Stomach (tissue), 9 donors: ENCODE measurements around the gene RBM38. TPM values are rescaled to one million over a fixed set of nuclear protein-coding genes. Genes with fewer than 3 reads are reported as not detected.

Source experiments
- DNase-seq, 2 donors: peaks; one replicate each; pipeline versions ENCODE4 v3.0.0 to v3.0.0-alpha.2; 2013 to 2019
- H3K27ac ChIP-seq, 5 donors: fragments of 200-600 bp in 4 of 5; sonication (generic) in 4 of 5; one replicate each; pipeline ENCODE4 v1.5.1; 2013 to 2019; ENCODE audit warnings: mild to moderate bottlenecking in 1 of 5, moderate library complexity in 1 of 5
- H3K27me3 ChIP-seq, 3 donors: fragments of 200-600 bp; sonication (generic); one replicate each; pipeline ENCODE4 v1.5.1; 2017 to 2019; ENCODE audit warnings: mixed run types in 1 of 3
- H3K36me3 ChIP-seq, 4 donors: fragments of 200-600 bp; sonication (generic); 1 replicate in 3 of 4; 2 replicates in 1 of 4; pipeline ENCODE4 v1.5.1; 2016 to 2019
- H3K4me1 ChIP-seq, 4 donors: fragments of 200-600 bp; sonication (generic); one replicate each; pipeline ENCODE4 v1.5.1; 2016 to 2019
- H3K4me3 ChIP-seq, 4 donors: fragments of 200-600 bp; sonication (generic) in 3 of 4; one replicate each; pipeline ENCODE4 v1.5.1; 2016 to 2019; ENCODE audit warnings: mild to moderate bottlenecking in 1 of 4
- H3K9me3 ChIP-seq, 4 donors: fragments of 200-600 bp; sonication (generic); one replicate each; pipeline ENCODE4 v1.5.1; 2016 to 2019
- EP300 ChIP-seq: sonication (generic); formaldehyde crosslinking; IDR thresholded peaks from one replicate; pipeline ENCODE4 v1.6.1; 2017; ENCODE audit warnings: antibody characterized with exemption
- POLR2A ChIP-seq, 4 donors: fragments of 450-650 bp; IDR thresholded peaks; one replicate each; pipeline ENCODE4 v1.6.1; 2016; ENCODE audit warnings: antibody characterized with exemption in 4 of 4, control low read depth in 2 of 4, mild to moderate bottlenecking in 1 of 4, moderate library complexity in 1 of 4
- POLR2AphosphoS5 ChIP-seq, 3 donors: sonication (generic); formaldehyde crosslinking; IDR thresholded peaks; one replicate each; pipeline ENCODE4 v1.6.1; 2016; ENCODE audit warnings: antibody characterized with exemption in 3 of 3
- WGBS, 5 donors: extraction: QIAGEN DNeasy Blood & Tissue Kit in 3 of 5; methylation state at CpG; one replicate each; pipeline versions ENCODE4 v1.1.5 to v1.1.7; 2013 to 2018; 5-methylcytosine and 5-hydroxymethylcytosine counted together
- intact Hi-C: fragments of 100-400 bp; cut with DNase I; formaldehyde crosslinking; loops from one replicate; pipeline ENCODE4 v1.15.1; 2023; ENCODE audit warnings: low total_unique reads
- polyA plus RNA-seq, 3 donors: library from polyadenylated mRNA; stranded (reverse); fragments of 200-250 nt; gene quantifications; one replicate each; pipeline ENCODE4 v1.2.3, GENCODE V29; 2013
- total RNA-seq, 5 donors: library from RNA; depleted of rRNA; stranded (reverse); fragments of >200 nt; gene quantifications; one replicate each; pipeline versions ENCODE4 v1.1.0 to v1.2.3, GENCODE V29; 2014 to 2016
- TF ChIP-seq, protein P1 (sequence below), 7 experiments: fragments of 450-650 bp in 4 of 7; fragments of 200-600 bp in 3 of 7; sonication (generic) in 3 of 7; IDR thresholded peaks; one replicate each; pipeline ENCODE4 v1.5.1; 2016 to 2019; ENCODE audit warnings: antibody characterized with exemption in 7 of 7, control low read depth in 2 of 7, mild to moderate bottlenecking in 1 of 7
- donor health status: healthy with polysubstance abuse.
- donor health status: Bipolar disorder and iron deficiency.
- donor health status: healthy.

Gene RBM38
- total and polyA plus RNA-seq, 8 donors = 5.3 to 37.8 (median 16.4) TPM

DNA sequence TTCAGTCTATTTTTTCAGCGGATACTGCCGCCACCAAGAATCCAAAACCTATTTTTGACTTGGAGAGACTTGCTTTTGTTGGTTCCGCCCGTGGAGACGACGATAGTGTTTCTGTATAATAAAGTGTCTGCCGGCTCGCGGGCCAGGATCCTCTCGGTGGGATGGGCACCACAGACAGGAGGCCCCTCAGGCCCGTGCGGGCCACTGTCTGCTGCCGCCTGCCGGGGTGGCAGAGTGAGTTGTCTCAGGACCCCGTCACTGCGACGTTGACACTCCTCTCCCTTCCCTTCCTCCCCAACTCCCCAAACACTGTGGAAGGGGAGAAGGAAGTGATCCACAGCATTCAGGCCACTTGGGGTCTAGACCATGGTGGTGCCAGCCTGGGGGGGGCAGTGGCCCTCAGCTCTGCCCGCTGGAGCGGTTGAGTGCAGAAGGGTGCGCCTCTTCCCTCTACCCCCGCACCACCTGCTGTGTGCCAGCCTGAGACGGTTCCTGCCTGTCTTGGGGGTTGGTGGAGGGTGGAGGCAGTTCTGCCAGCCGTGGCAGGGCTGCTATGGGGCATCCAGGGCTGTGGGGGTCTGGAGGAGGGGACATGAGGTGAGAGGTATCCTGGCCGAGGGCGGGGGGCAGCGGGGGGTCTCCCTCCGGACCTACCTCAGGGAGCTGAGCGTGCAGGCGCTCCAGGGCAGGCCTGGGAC is 17.5 kb downstream of the RBM38 start:
- H3K9me3 ChIP-seq = no peaks in the 10 kb centered on the region
- H3K4me1 ChIP-seq = peaks cover 0 to 32% (median 8%) of the 10 kb centered on the region in 4 donors
- WGBS, 5 donors = 86 to 93% (median 88%) methylated on average over 22 to 29 of the region's 29 CpGs
- H3K27me3 ChIP-seq = no peaks in the 10 kb centered on the region
- intact Hi-C loops = no loop called here
- DNase-seq = no peak
- no peak overlapping the region for H3K4me3 ChIP-seq
- H3K27ac ChIP-seq = peak overlapping the region in 2 of 5 donors; percentile 48 to 50
- peaks cover 23 to 65% (median 63%) of the 10 kb centered on the region in 4 donors for H3K36me3 ChIP-seq
- TF ChIP-seq POLR2AphosphoS5 (IDR thresholded peaks at IDR 0.05) (no peak), EP300 (no peak)

DNA sequence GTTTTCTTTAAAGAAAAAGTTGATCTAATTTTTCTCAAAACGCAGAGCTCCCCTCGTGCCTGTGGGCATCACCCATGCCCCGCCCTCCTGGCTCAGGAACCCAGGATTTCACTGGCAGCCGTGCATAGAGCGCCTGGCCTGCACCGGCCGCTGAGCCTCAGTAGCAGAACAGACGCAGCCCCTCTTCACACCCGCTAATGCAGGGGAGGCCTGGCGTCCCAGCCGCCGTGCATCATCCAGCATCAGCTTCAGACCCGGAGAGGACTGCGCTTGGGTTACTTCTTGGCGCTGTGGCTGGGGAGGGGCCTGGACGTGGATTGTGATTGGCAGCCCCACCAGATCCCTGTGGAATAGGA is 18.1 kb downstream of the RBM38 start:
- intact Hi-C loops = no loop called here
- 79 to 87% (median 85%) methylated on average over 16 of the region's 16 CpGs for WGBS, 5 donors
- peak overlapping the region in 2 of 5 donors; percentile 13 to 48 for H3K27ac ChIP-seq
- no peak for TF ChIP-seq EP300
- TF ChIP-seq, protein P1, sequence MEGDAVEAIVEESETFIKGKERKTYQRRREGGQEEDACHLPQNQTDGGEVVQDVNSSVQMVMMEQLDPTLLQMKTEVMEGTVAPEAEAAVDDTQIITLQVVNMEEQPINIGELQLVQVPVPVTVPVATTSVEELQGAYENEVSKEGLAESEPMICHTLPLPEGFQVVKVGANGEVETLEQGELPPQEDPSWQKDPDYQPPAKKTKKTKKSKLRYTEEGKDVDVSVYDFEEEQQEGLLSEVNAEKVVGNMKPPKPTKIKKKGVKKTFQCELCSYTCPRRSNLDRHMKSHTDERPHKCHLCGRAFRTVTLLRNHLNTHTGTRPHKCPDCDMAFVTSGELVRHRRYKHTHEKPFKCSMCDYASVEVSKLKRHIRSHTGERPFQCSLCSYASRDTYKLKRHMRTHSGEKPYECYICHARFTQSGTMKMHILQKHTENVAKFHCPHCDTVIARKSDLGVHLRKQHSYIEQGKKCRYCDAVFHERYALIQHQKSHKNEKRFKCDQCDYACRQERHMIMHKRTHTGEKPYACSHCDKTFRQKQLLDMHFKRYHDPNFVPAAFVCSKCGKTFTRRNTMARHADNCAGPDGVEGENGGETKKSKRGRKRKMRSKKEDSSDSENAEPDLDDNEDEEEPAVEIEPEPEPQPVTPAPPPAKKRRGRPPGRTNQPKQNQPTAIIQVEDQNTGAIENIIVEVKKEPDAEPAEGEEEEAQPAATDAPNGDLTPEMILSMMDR (IDR thresholded peaks at IDR 0.05) = no peak
- TF ChIP-seq POLR2A (IDR thresholded peaks at IDR 0.05) = no peak
- TF ChIP-seq POLR2AphosphoS5 (IDR thresholded peaks at IDR 0.05) = no peak
- no peaks in the 10 kb centered on the region for H3K9me3 ChIP-seq
- DNase-seq = peak in 1 of 2 donors; percentile 41
- peaks cover 20 to 59% (median 57%) of the 10 kb centered on the region in 4 donors for H3K36me3 ChIP-seq
- H3K4me3 ChIP-seq = no peak overlapping the region
- no peaks in the 10 kb centered on the region for H3K27me3 ChIP-seq
- H3K4me1 ChIP-seq = peaks cover 0 to 26% (median 6%) of the 10 kb centered on the region in 4 donors

DNA sequence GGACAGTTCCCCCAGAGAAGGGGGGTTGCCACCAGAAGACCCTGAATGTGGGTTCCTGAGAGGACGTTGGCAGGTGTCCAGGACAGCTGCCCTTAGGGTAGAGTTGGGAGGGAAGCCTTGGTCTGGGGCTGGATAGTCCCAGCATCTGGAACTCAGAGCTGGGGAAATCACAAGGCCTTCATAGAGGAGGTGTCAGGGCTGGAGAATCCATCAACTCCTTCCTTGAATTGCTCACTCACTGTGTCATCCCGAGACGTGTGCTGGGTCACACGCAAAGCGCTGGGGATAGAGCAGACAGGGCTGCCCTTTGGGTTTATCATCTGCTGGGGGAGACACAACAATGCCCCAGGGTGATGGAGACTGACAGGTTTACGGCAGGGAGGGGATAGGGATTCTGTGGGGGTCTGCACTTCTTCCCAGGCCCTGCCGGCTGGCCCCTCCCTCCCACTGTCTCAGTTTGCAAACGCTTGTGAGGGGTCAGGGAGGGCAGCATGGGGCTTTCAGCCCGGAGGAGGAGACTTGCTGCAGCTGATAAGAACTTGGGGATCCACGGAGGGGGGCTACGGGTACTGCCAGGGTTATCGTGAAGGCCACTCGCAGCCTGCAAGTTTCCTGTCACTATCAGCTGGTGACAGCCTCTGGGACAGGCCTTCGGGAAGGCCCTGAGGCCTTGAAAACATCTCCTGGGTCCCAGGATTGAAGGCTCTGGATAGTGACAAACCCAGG is 18.6 kb downstream of the RBM38 start:
- no peaks in the 10 kb centered on the region for H3K27me3 ChIP-seq
- H3K36me3 ChIP-seq = peaks cover 20 to 53% (median 52%) of the 10 kb centered on the region in 4 donors
- intact Hi-C loops = no loop called here
- 49 to 65% (median 60%) methylated on average over 11 to 14 of the region's 14 CpGs for WGBS, 5 donors
- DNase-seq = no peak
- H3K9me3 ChIP-seq = no peaks in the 10 kb centered on the region
- H3K4me3 ChIP-seq = no peak overlapping the region
- H3K27ac ChIP-seq = peak overlapping the region in 2 of 5 donors; percentile 13 to 48
- no peak for TF ChIP-seq POLR2A (IDR thresholded peaks at IDR 0.05)
- TF ChIP-seq, protein P1 (IDR thresholded peaks at IDR 0.05) = no peak
- no peak for TF ChIP-seq POLR2AphosphoS5 (IDR thresholded peaks at IDR 0.05)
- TF ChIP-seq EP300 = no peak
- peaks cover 0 to 22% (median 7%) of the 10 kb centered on the region in 4 donors for H3K4me1 ChIP-seq

DNA sequence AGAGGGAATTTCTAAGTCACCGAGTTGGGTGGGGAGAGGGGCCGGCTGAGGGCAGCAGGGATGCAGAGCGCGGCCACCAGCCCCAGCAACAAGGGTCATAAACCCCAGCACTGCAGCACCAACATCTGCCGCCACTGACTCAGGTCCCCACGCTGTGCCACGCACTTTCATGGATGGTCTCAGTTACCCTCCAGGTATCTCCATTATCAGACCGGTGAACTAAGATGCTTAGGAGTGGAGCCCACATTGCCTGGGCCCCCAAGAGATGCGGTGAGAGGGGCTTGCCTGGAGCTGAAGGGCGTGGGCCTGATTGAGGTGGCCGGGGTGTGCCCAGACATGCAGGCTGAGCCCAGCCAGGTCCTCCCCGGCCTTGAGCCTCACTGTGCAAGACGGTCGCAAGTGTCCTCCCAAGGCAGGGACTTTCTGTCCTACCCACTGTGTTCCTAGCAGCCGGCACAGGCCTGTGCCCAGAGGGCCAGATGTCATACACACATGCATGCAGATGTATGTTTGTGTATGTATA is 19.3 kb downstream of the RBM38 start:
- DNase-seq = no peak
- Histone ChIP-seq H3K4me3 (no peak overlapping the region), H3K27me3 (no peaks in the 10 kb centered on the region), H3K36me3 (peaks cover 20 to 47% (median 46%) of the 10 kb centered on the region in 4 donors), H3K9me3 (no peaks in the 10 kb centered on the region), H3K27ac (no peak overlapping the region), H3K4me1 (peaks cover 0 to 24% (median 13%) of the 10 kb centered on the region in 4 donors)
- no peak for TF ChIP-seq POLR2AphosphoS5 (IDR thresholded peaks at IDR 0.05)
- TF ChIP-seq, protein P1 (IDR thresholded peaks at IDR 0.05) = no peak
- TF ChIP-seq EP300 = no peak
- 75 to 87% (median 79%) methylated on average over 12 to 15 of the region's 15 CpGs for WGBS, 5 donors
- intact Hi-C loops = no loop called here
